SU-DHL-6 (cell line): ENCODE data around the gene FAM3C.

ENCODE experiments used
- H2AFZ ChIP-seq: fragments of 200-600 bp; sonication (generic); 2 replicates; pipeline ENCODE4 v1.6.1; 2014; ENCODE audit warnings: low read depth, mild to moderate bottlenecking, moderate library complexity, mixed read lengths, antibody characterized with exemption, low read length; ENCODE audit not compliant: severe bottlenecking
- H3F3A ChIP-seq: fragments of 200-600 bp; shearing (Covaris generic); 2 replicates; pipeline ENCODE4 v1.6.0; 2016; ENCODE audit warnings: antibody characterized with exemption, mild to moderate bottlenecking; ENCODE audit not compliant: insufficient read depth
- H3K27ac ChIP-seq: fragments of 200-600 bp; sonication (generic); 2 replicates; pipeline ENCODE4 v1.5.1; 2016; ENCODE audit warnings: low read depth, mild to moderate bottlenecking, low read length, moderate library complexity, mixed read lengths
- H3K27me3 ChIP-seq: fragments of 200-600 bp; sonication (generic), shearing (Covaris generic); 2 replicates; pipeline ENCODE4 v1.6.0; 2014; ENCODE audit warnings: mild to moderate bottlenecking, low read length
- H3K36me3 ChIP-seq: fragments of 200-600 bp; sonication (generic); 2 replicates; pipeline ENCODE4 v1.6.1; 2014; ENCODE audit warnings: mild to moderate bottlenecking, low read length, mixed read lengths
- H3K4me2 ChIP-seq: fragments of 300-600, 200-600 bp; shearing (Covaris generic), sonication (generic); 2 replicates; pipeline ENCODE4 v1.6.0; 2014; ENCODE audit warnings: low read length, low read depth, mild to moderate bottlenecking; ENCODE audit not compliant: poor library complexity, severe bottlenecking
- H3K4me3 ChIP-seq: fragments of 200-600 bp; sonication (generic); 2 replicates; pipeline ENCODE4 v1.5.1; 2014; ENCODE audit warnings: antibody characterized with exemption, low read length, mild to moderate bottlenecking, mixed read lengths; ENCODE audit not compliant: insufficient read depth, poor library complexity, severe bottlenecking
- H3K79me2 ChIP-seq: fragments of 200-600 bp; sonication (generic); 2 replicates; pipeline ENCODE4 v1.6.1; 2014; ENCODE audit warnings: mild to moderate bottlenecking, low read length, moderate library complexity; ENCODE audit not compliant: insufficient read depth
- H3K9ac ChIP-seq: fragments of 200-600 bp; sonication (generic); 2 replicates; pipeline ENCODE4 v1.7.0; 2014; ENCODE audit warnings: mild to moderate bottlenecking, low read length
- H3K9me2 ChIP-seq: fragments of 200-600 bp; sonication (generic); replicated peaks from 2 replicates; pipeline ENCODE4 v1.6.1; 2014; ENCODE audit warnings: low read length; ENCODE audit not compliant: insufficient read depth
- H3K9me3 ChIP-seq: fragments of 200-600 bp; sonication (generic); 2 replicates; pipeline ENCODE4 v1.6.1; 2014; ENCODE audit warnings: low read length, mixed read lengths; ENCODE audit not compliant: insufficient read depth
- H4K20me1 ChIP-seq: fragments of 200-600 bp; sonication (generic); 2 replicates; pipeline ENCODE4 v1.6.1; 2014; ENCODE audit warnings: low read depth, mild to moderate bottlenecking, antibody characterized with exemption, low read length, moderate library complexity, mixed read lengths
- EZH2phosphoT487 ChIP-seq: fragments of 200-600 bp; sonication (generic), shearing (Covaris generic); conservative IDR thresholded peaks from 2 replicates; pipeline ENCODE4 v1.6.1; 2018; ENCODE audit warnings: mild to moderate bottlenecking, antibody characterized with exemption, low read length, moderate library complexity, mixed read lengths
- TF ChIP-seq, protein P1 (sequence below): fragments of 200-600 bp; sonication (generic); IDR thresholded peaks from one replicate; pipeline ENCODE4 v1.5.1; 2017; ENCODE audit warnings: antibody characterized with exemption, mild to moderate bottlenecking, low read length, moderate library complexity; ENCODE audit not compliant: insufficient read depth, poor library complexity, severe bottlenecking

The FAM3C gene

DNA sequence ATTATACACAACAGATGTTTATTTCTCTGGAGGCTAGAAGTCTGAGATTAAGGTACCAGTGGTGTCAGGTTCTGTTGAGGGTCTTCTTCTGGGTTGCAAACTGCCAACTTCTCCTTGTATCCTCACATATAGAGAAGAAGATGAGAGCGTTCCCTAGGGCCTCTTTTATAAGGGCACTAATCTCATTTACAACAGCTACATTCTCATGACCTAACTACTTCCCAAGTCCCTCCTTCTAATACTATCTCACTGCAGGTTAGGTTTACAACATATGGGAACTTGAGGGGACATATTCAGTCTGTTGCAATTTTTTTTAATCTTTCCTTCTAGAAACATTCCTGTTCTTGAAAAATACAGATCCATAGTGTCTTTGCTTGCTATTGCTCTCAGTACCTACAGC, 18.3 kb upstream of the FAM3C start:
- Histone ChIP-seq H3K4me3 (no peak overlapping the region), H3K4me2 (no peak overlapping the region), H3K27ac (no peak overlapping the region), H3K79me2 (no peaks in the 10 kb centered on the region), H3K9ac (no peak overlapping the region), H3F3A (no peaks in the 10 kb centered on the region), H3K9me3 (no peaks in the 10 kb centered on the region), H3K27me3 (no peaks in the 10 kb centered on the region), H4K20me1 (no peaks in the 10 kb centered on the region), H2AFZ (no peak overlapping the region), H3K9me2 (no peaks in the 10 kb centered on the region), H3K36me3 (no peaks in the 10 kb centered on the region)
- no peak for TF ChIP-seq EZH2phosphoT487
- TF ChIP-seq, protein P1, sequence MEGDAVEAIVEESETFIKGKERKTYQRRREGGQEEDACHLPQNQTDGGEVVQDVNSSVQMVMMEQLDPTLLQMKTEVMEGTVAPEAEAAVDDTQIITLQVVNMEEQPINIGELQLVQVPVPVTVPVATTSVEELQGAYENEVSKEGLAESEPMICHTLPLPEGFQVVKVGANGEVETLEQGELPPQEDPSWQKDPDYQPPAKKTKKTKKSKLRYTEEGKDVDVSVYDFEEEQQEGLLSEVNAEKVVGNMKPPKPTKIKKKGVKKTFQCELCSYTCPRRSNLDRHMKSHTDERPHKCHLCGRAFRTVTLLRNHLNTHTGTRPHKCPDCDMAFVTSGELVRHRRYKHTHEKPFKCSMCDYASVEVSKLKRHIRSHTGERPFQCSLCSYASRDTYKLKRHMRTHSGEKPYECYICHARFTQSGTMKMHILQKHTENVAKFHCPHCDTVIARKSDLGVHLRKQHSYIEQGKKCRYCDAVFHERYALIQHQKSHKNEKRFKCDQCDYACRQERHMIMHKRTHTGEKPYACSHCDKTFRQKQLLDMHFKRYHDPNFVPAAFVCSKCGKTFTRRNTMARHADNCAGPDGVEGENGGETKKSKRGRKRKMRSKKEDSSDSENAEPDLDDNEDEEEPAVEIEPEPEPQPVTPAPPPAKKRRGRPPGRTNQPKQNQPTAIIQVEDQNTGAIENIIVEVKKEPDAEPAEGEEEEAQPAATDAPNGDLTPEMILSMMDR: no peak

- no peaks in the 10 kb centered on the region for H3K79me2 ChIP-seq
- no peak overlapping the region for H3K4me3 ChIP-seq
- H4K20me1 ChIP-seq: no peaks in the 10 kb centered on the region
- no peaks in the 10 kb centered on the region for H3F3A ChIP-seq
- H3K4me2 ChIP-seq: no peak overlapping the region
- H3K27ac ChIP-seq: no peak overlapping the region
- no peaks in the 10 kb centered on the region for H3K9me2 ChIP-seq
- no peaks in the 10 kb centered on the region for H3K27me3 ChIP-seq
- H2AFZ ChIP-seq: no peak overlapping the region
- no peaks in the 10 kb centered on the region for H3K9me3 ChIP-seq
- H3K9ac ChIP-seq: no peak overlapping the region
- no peaks in the 10 kb centered on the region for H3K36me3 ChIP-seq
- TF ChIP-seq, protein P1: no peak
- no peak for TF ChIP-seq EZH2phosphoT487
Observed at GRCh38 chr7:121411597-121411979, 15.5 kb upstream of the FAM3C start.

DNA sequence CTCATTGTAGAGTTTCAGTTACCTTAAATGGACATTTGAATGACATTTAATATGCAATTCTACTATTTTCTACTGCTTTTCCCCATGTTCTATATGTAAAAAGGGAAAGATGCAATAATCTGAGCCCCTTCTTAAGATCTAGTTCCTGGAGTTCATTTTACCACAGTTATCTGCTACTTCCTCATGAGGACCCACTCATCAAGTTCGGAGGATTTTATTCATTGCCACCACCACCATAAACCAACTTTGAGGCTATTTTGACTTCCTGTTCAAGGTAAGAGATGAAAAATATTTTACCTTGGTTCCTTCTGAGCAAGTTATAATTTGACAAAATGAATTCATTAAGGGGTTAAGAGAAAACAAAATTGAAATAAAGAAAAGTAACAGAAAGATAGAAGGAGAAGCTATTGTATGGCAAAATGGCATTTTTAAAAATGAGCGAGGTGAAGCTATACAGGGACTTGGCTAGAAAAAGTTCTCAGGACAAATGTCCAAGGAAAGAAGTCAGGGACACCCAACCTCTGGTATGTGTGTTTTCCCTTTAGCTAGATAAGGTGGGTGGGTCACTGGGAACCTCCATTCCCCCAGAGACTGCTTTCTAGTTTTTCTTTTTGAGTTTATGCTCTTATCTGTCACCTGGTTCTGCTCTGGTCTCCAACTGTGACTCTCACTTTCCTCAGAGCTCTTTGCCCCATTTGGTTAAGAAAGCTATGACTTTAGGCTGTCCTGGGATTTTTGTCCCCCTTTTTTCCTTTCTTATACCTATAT, 14.9 kb upstream of the FAM3C start:
- Histone ChIP-seq H3F3A (no peaks in the 10 kb centered on the region), H3K9ac (no peak overlapping the region), H2AFZ (no peak overlapping the region), H3K9me2 (no peaks in the 10 kb centered on the region), H3K9me3 (no peaks in the 10 kb centered on the region), H3K36me3 (no peaks in the 10 kb centered on the region), H3K27me3 (no peaks in the 10 kb centered on the region), H4K20me1 (no peaks in the 10 kb centered on the region), H3K4me3 (no peak overlapping the region), H3K79me2 (no peaks in the 10 kb centered on the region), H3K27ac (no peak overlapping the region), H3K4me2 (no peak overlapping the region)
- TF ChIP-seq, protein P1: no peak
- TF ChIP-seq EZH2phosphoT487: no peak
